HepG2 (cell line): Measurements from ENCODE around the gene CHCHD1. TPM values are rescaled to one million over a fixed set of nuclear protein-coding genes. Genes with fewer than 3 reads are reported as not detected.

Experiments used
- ATAC-seq: fragments of 200-7000 bp; cut with Tn5 transposase; 3 replicates; pipeline ENCODE4 v1.9.1; 2020; ENCODE audit warnings: mild to moderate bottlenecking, moderate library complexity
- BruUV-seq: library from RNA; stranded (reverse); fragments of 400-500 nt; replicated peaks from 2 replicates; lab custom pipeline; 2021; lab: Mats Ljungman, UMichigan
- CTCF ChIA-PET: fragments of 300-600 bp; formaldehyde crosslinking; extraction: SDS; loops from one replicate; lab custom pipeline; 2021; ENCODE audit warnings: low total read pairs, inconsistent platforms, low intra/inter-chr PET ratio; lab: Yijun Ruan, JAX
- POLR2A ChIA-PET: fragments of 350-600 bp; sonication (Branson Sonifier 250); formaldehyde crosslinking; loops from one replicate; lab custom pipeline; 2020; ENCODE audit warnings: antibody characterized with exemption, inconsistent platforms; lab: Yijun Ruan, JAX
- DNase-seq: peaks from one replicate; pipeline ENCODE4 v3.0.0-alpha.2; 2015; ENCODE audit warnings: low spot score
- FAIRE-seq: peaks from 3 replicates; lab custom pipeline; 2011; peaks lifted over from hg19 to GRCh38; lab: Jason Lieb, UNC
- H2AFZ ChIP-seq: one replicate; pipeline ENCODE4 v1.6.1; 2011; ENCODE audit warnings: low read length, inconsistent platforms
- H3K27ac ChIP-seq: fragments of 300-600 bp; 3 replicates; pipeline ENCODE4 v1.8.0; 2011; ENCODE audit warnings: mixed run types, mild to moderate bottlenecking, mixed read lengths, low read length, inconsistent platforms; ENCODE audit not compliant: insufficient read depth; ENCODE audit errors: extremely low read length
- H3K27me3 ChIP-seq, 2 experiments: fragments of 200-600 bp in 1 of 2; 2 replicates in 1 of 2; 3 replicates in 1 of 2; pipeline versions ENCODE4 v1.6.0 to v1.8.0; 2011; ENCODE audit warnings: low read length in 2 of 2, mild to moderate bottlenecking in 2 of 2, moderate library complexity in 2 of 2, inconsistent platforms in 1 of 2; ENCODE audit not compliant: insufficient read depth in 2 of 2, control insufficient read depth in 1 of 2
- H3K36me3 ChIP-seq, 2 experiments: fragments of 200-600 bp in 1 of 2; replicated peaks in 1 of 2; 2 replicates in 1 of 2; 3 replicates in 1 of 2; pipeline versions ENCODE4 v1.5.1 to v1.8.0; 2011; ENCODE audit warnings: low read length in 2 of 2, inconsistent platforms in 1 of 2; ENCODE audit not compliant: insufficient read depth in 2 of 2, control insufficient read depth in 1 of 2
- H3K4me1 ChIP-seq: 2 replicates; pipeline ENCODE4 v1.5.1; 2012; ENCODE audit warnings: low read length, inconsistent platforms; ENCODE audit not compliant: insufficient read depth
- H3K4me2 ChIP-seq: 2 replicates; pipeline ENCODE4 v1.6.0; 2011; ENCODE audit warnings: low read depth, low read length, inconsistent platforms
- H3K4me3 ChIP-seq, 3 experiments: fragments of 200-600 bp in 1 of 3; sonication (generic), shearing (Covaris generic) in 1 of 3; replicated peaks in 1 of 3; 2 replicates each; pipeline ENCODE4 v1.5.1; 2011 to 2016; ENCODE audit warnings: low read length in 3 of 3, inconsistent platforms in 2 of 3, low read depth in 2 of 3, mild to moderate bottlenecking in 2 of 3, control low read depth in 1 of 3, mixed read lengths in 1 of 3; ENCODE audit not compliant: insufficient read depth in 1 of 3
- H3K79me2 ChIP-seq: one replicate; pipeline ENCODE4 v1.6.1; 2011; ENCODE audit warnings: low read length, inconsistent platforms; ENCODE audit not compliant: insufficient read depth
- H3K9ac ChIP-seq: 2 replicates; pipeline ENCODE4 v1.6.0; 2011; ENCODE audit warnings: mild to moderate bottlenecking, low read depth, low read length, inconsistent platforms; ENCODE audit not compliant: insufficient read depth
- H3K9me3 ChIP-seq: 2 replicates; pipeline ENCODE4 v1.5.1; 2012; ENCODE audit warnings: mild to moderate bottlenecking, low read length
- H4K20me1 ChIP-seq: 2 replicates; pipeline ENCODE4 v1.6.0; 2011; ENCODE audit warnings: inconsistent platforms, mild to moderate bottlenecking, low read length, moderate library complexity; ENCODE audit not compliant: insufficient read depth
- ARNT2 ChIP-seq: sonication (generic); formaldehyde crosslinking; IDR thresholded peaks from 2 replicates; pipeline ENCODE4 v1.8.0; 2022; ENCODE audit warnings: mild to moderate bottlenecking, low read depth, missing genetic modification reagents, moderate library complexity
- ATRX ChIP-seq: sonication (generic); formaldehyde crosslinking; IDR thresholded peaks from 2 replicates; pipeline ENCODE4 v1.4.0; 2020; ENCODE audit warnings: missing genetic modification reagents, borderline replicate concordance
- E2F2 ChIP-seq: sonication (generic); formaldehyde crosslinking; IDR thresholded peaks from 2 replicates; pipeline ENCODE4 v1.4.0; 2020; ENCODE audit warnings: missing genetic modification reagents, borderline replicate concordance
- HDAC6 ChIP-seq: fragments of 200-600 bp; sonication (generic); IDR thresholded peaks from 2 replicates; pipeline ENCODE4 v1.7.0; 2017; ENCODE audit warnings: mild to moderate bottlenecking, antibody characterized with exemption, low read length, low read depth
- MED13 ChIP-seq: sonication (generic); formaldehyde crosslinking; IDR thresholded peaks from 2 replicates; pipeline ENCODE4 v1.5.0; 2020; ENCODE audit warnings: missing genetic modification reagents
- SMARCC2 ChIP-seq: fragments of 450-650 bp; IDR thresholded peaks from 2 replicates; pipeline ENCODE4 v1.6.1; 2017; ENCODE audit warnings: antibody characterized with exemption, mild to moderate bottlenecking
- SMYD3 ChIP-seq: sonication (generic); formaldehyde crosslinking; IDR thresholded peaks from 2 replicates; pipeline ENCODE4 v1.8.1; 2023; ENCODE audit warnings: mild to moderate bottlenecking, missing genetic modification reagents
- SSRP1 ChIP-seq: IDR thresholded peaks from 2 replicates; pipeline ENCODE4 v1.6.1; 2016; ENCODE audit warnings: control low read depth
- ZNF530 ChIP-seq: sonication (generic); formaldehyde crosslinking; IDR thresholded peaks from 2 replicates; pipeline ENCODE4 v1.5.0; 2020; ENCODE audit warnings: low read depth, mild to moderate bottlenecking, missing genetic modification reagents
- ZNF605 ChIP-seq: sonication (generic); formaldehyde crosslinking; IDR thresholded peaks from 2 replicates; pipeline ENCODE4 v1.8.0; 2022; ENCODE audit warnings: mild to moderate bottlenecking, missing genetic modification reagents
- ZNF616 ChIP-seq: sonication (generic); formaldehyde crosslinking; IDR thresholded peaks from 2 replicates; pipeline ENCODE4 v1.5.0; 2020; ENCODE audit warnings: low read depth, mild to moderate bottlenecking, missing genetic modification reagents
- ZNF678 ChIP-seq: sonication (generic); formaldehyde crosslinking; IDR thresholded peaks from 2 replicates; pipeline ENCODE4 v1.4.0; 2020; ENCODE audit warnings: mild to moderate bottlenecking, missing genetic modification reagents
- WGBS: methylation state at CpG from one replicate; pipeline ENCODE4 v1.1.6; 2017; ENCODE audit warnings: low lambda C conversion rate; 5-methylcytosine and 5-hydroxymethylcytosine counted together
- in situ Hi-C: cut with HindIII; loops from 2 replicates; pipeline ENCODE4 v1.10.0; 2017; ENCODE audit warnings: low pct_unique_long_range_greater_than_20kb; ENCODE audit not compliant: extremely low pct_ligation_motif_present
- intact Hi-C: fragments of 100-400 bp; cut with micrococcal nuclease; formaldehyde crosslinking; loops from one replicate; pipeline ENCODE4 v1.10.0; 2022; ENCODE audit not compliant: unreplicated experiment
- polyA plus RNA-seq, 8 experiments: library from polyadenylated mRNA; depleted of rRNA in 3 of 8; stranded (reverse) in 7 of 8; unstranded in 1 of 8; fragments of >200 nt; fragmentation: Illumina TruSeq in 4 of 8; extraction: Trizol in 4 of 8; gene quantifications; 2 replicates each; pipeline versions ENCODE4 v1.2.1 to v1.2.3, GENCODE V29; 2011 to 2016; ENCODE audit warnings: low read depth in 4 of 8, missing spikeins in 1 of 8, mixed read lengths in 1 of 8; ENCODE audit not compliant: insufficient read depth in 1 of 8
- total RNA-seq, 5 experiments: library from RNA; depleted of rRNA; stranded (reverse); fragments of >200 nt; fragmentation: Illumina TruSeq; extraction: Trizol; gene quantifications; 2 replicates each; pipeline ENCODE4 v1.2.3, GENCODE V29; 2016; ENCODE audit warnings: low read depth in 1 of 5
- TF ChIP-seq, protein P1 (sequence below): sonication (generic); formaldehyde crosslinking; IDR thresholded peaks from 2 replicates; pipeline ENCODE4 v1.5.0; 2020; ENCODE audit warnings: mild to moderate bottlenecking, missing genetic modification reagents, borderline replicate concordance
- TF ChIP-seq, protein P2 (sequence below): sonication (generic); formaldehyde crosslinking; IDR thresholded peaks from 2 replicates; pipeline ENCODE4 v1.4.0; 2020; ENCODE audit warnings: missing genetic modification reagents, mild to moderate bottlenecking, borderline replicate concordance

The CHCHD1 gene
- total and polyA plus RNA-seq, 2 of the 13 experiments (the other 11 are each of a cell fraction or from before 2014, with no cell fraction given) = 36.9 to 71.2 TPM

GRCh38 chr10:73812657-73813056 is 30.8 kb downstream of the CHCHD1 start:
- ChIA-PET POLR2A (interaction anchor here (1.4 to 1.7 kb wide), 2 partner anchors 26 to 27 kb away, joined by 3 to 9 read pairs; no protein-coding TSS in a partner anchor), CTCF (no interaction called here)
- Histone ChIP-seq H3K4me2 (no peak overlapping the region), H4K20me1 (no peaks in the 10 kb centered on the region), H3K36me3 (peaks cover 3 to 29% of the 10 kb centered on the region in 2 experiments), H3K27ac (peak overlapping the region; percentile 13), H3K27me3 (no peaks in the 10 kb centered on the region; a peak in 1 of 5 replicates), H3K9ac (no peak overlapping the region), H3K4me1 (peaks cover 21% of the 10 kb centered on the region), H2AFZ (no peak overlapping the region), H3K79me2 (peaks cover 3% of the 10 kb centered on the region), H3K9me3 (no peaks in the 10 kb centered on the region), H3K4me3 (no peak overlapping the region)
- in situ Hi-C loops (no loop called here), intact Hi-C loops (no loop called here)
- WGBS = 95% methylated on average over 4 of the region's 4 CpGs
- FAIRE-seq (no peak), DNase-seq (no peak), ATAC-seq (no peak)
- no TSS peak for BruUV-seq
- TF ChIP-seq MED13 (CRISPR knock-in tag) (no peak), SSRP1 (CRISPR knock-in tag) (no peak), ZNF530 (CRISPR knock-in tag) (no peak), E2F2 (CRISPR knock-in tag) (no peak), ZNF678 (CRISPR knock-in tag) (no peak), ZNF605 (CRISPR knock-in tag) (no peak), SMARCC2 (no peak), ZNF616 (CRISPR knock-in tag) (no peak), SMYD3 (CRISPR knock-in tag) (no peak), ARNT2 (CRISPR knock-in tag) (no peak), HDAC6 (no peak), ATRX (CRISPR knock-in tag) (no peak)
- TF ChIP-seq, protein P1, sequence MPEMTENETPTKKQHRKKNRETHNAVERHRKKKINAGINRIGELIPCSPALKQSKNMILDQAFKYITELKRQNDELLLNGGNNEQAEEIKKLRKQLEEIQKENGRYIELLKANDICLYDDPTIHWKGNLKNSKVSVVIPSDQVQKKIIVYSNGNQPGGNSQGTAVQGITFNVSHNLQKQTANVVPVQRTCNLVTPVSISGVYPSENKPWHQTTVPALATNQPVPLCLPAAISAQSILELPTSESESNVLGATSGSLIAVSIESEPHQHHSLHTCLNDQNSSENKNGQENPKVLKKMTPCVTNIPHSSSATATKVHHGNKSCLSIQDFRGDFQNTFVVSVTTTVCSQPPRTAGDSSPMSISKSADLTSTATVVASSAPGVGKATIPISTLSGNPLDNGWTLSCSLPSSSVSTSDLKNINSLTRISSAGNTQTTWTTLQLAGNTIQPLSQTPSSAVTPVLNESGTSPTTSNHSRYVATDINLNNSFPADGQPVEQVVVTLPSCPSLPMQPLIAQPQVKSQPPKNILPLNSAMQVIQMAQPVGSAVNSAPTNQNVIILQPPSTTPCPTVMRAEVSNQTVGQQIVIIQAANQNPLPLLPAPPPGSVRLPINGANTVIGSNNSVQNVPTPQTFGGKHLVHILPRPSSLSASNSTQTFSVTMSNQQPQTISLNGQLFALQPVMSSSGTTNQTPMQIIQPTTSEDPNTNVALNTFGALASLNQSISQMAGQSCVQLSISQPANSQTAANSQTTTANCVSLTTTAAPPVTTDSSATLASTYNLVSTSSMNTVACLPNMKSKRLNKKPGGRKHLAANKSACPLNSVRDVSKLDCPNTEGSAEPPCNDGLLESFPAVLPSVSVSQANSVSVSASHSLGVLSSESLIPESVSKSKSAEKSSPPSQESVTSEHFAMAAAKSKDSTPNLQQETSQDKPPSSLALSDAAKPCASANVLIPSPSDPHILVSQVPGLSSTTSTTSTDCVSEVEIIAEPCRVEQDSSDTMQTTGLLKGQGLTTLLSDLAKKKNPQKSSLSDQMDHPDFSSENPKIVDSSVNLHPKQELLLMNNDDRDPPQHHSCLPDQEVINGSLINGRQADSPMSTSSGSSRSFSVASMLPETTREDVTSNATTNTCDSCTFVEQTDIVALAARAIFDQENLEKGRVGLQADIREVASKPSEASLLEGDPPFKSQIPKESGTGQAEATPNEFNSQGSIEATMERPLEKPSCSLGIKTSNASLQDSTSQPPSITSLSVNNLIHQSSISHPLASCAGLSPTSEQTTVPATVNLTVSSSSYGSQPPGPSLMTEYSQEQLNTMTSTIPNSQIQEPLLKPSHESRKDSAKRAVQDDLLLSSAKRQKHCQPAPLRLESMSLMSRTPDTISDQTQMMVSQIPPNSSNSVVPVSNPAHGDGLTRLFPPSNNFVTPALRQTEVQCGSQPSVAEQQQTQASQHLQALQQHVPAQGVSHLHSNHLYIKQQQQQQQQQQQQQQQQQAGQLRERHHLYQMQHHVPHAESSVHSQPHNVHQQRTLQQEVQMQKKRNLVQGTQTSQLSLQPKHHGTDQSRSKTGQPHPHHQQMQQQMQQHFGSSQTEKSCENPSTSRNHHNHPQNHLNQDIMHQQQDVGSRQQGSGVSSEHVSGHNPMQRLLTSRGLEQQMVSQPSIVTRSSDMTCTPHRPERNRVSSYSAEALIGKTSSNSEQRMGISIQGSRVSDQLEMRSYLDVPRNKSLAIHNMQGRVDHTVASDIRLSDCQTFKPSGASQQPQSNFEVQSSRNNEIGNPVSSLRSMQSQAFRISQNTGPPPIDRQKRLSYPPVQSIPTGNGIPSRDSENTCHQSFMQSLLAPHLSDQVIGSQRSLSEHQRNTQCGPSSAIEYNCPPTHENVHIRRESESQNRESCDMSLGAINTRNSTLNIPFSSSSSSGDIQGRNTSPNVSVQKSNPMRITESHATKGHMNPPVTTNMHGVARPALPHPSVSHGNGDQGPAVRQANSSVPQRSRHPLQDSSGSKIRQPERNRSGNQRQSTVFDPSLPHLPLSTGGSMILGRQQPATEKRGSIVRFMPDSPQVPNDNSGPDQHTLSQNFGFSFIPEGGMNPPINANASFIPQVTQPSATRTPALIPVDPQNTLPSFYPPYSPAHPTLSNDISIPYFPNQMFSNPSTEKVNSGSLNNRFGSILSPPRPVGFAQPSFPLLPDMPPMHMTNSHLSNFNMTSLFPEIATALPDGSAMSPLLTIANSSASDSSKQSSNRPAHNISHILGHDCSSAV (CRISPR knock-in tag) = no peak
- TF ChIP-seq, protein P2, sequence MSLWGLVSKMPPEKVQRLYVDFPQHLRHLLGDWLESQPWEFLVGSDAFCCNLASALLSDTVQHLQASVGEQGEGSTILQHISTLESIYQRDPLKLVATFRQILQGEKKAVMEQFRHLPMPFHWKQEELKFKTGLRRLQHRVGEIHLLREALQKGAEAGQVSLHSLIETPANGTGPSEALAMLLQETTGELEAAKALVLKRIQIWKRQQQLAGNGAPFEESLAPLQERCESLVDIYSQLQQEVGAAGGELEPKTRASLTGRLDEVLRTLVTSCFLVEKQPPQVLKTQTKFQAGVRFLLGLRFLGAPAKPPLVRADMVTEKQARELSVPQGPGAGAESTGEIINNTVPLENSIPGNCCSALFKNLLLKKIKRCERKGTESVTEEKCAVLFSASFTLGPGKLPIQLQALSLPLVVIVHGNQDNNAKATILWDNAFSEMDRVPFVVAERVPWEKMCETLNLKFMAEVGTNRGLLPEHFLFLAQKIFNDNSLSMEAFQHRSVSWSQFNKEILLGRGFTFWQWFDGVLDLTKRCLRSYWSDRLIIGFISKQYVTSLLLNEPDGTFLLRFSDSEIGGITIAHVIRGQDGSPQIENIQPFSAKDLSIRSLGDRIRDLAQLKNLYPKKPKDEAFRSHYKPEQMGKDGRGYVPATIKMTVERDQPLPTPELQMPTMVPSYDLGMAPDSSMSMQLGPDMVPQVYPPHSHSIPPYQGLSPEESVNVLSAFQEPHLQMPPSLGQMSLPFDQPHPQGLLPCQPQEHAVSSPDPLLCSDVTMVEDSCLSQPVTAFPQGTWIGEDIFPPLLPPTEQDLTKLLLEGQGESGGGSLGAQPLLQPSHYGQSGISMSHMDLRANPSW = no peak
